GM23248 (cell line): ENCODE data around the gene PRXL2A.

Experiments used
- EZH2 ChIP-seq: fragments of 200-600 bp; sonication (generic); IDR thresholded peaks from 2 replicates; pipeline ENCODE4 v1.6.1; 2018; ENCODE audit warnings: antibody characterized with exemption, mild to moderate bottlenecking; ENCODE audit not compliant: insufficient read depth, poor library complexity, severe bottlenecking
- EZH2phosphoT487 ChIP-seq: fragments of 200-600 bp; sonication (generic); IDR thresholded peaks from 2 replicates; pipeline ENCODE4 v1.6.1; 2018; ENCODE audit warnings: antibody characterized with exemption, moderate library complexity, mild to moderate bottlenecking, low read depth; ENCODE audit not compliant: insufficient read depth

DNA sequence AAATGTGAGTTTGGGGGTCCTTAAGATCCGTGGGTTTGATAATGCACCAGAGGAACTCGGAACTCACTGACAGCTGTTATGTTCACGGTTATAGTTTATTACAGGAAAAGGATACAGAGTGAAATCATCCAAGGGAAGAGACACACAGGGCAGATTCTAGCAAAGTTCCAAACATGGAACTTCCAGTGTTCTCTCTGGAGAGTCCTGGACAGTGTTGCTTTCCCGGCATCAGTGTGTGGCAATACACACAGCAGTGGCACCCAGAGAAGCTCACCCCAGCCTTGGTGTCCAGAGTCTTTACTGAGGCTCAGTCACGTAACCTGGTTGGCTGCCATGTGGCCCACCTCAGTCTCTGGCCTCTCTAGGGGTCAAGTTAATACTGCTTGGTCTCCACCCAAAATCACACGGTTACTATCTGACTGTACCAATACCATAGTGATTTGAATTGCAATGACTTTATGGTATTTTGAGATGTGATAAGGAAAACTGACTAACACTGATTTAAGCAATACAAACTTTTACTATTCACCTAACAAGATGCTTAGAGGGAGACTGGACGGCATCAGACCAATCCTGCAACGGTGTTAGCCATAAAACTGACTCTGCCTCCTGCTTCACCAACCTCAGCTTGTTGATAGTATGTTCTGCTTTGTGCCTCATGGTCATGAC lies 8.1 kb upstream of the PRXL2A start:
- TF ChIP-seq EZH2 (no peak), EZH2phosphoT487 (no peak)
